Keratinocyte (primary cell): ENCODE results near the gene SHISA9. TPM values are rescaled to one million over a fixed set of nuclear protein-coding genes. Genes with fewer than 3 reads are reported as not detected.

Experiments used
- DNase-seq: peaks from one replicate; pipeline ENCODE4 v3.0.0-alpha.2; 2011; ENCODE audit warnings: low read depth, missing footprints, low spot score
- FAIRE-seq: peaks from 2 replicates; lab custom pipeline; 2011; peaks lifted over from hg19 to GRCh38; lab: Jason Lieb, UNC
- H2AFZ ChIP-seq: 2 replicates; pipeline ENCODE4 v1.6.0; 2012; ENCODE audit warnings: low read length, control low read depth, inconsistent platforms; ENCODE audit not compliant: control insufficient read depth
- H3K27ac ChIP-seq: 2 replicates; pipeline ENCODE4 v1.5.1; 2011; ENCODE audit warnings: low read length; ENCODE audit not compliant: control insufficient read depth, insufficient read depth
- H3K27me3 ChIP-seq: 3 replicates; pipeline ENCODE4 v1.6.0; 2011; ENCODE audit warnings: low read length; ENCODE audit not compliant: control insufficient read depth, insufficient read depth; ENCODE audit errors: extremely low read depth
- H3K36me3 ChIP-seq, 2 experiments: 2 replicates in 1 of 2; 3 replicates in 1 of 2; pipeline ENCODE4 v1.5.1; 2011; ENCODE audit warnings: low read length in 2 of 2, mild to moderate bottlenecking in 1 of 2; ENCODE audit not compliant: control insufficient read depth in 2 of 2, insufficient read depth in 2 of 2; ENCODE audit errors: extremely low read depth in 1 of 2
- H3K4me1 ChIP-seq: 3 replicates; pipeline ENCODE4 v1.5.1; 2011; ENCODE audit warnings: low read length; ENCODE audit not compliant: control insufficient read depth, insufficient read depth; ENCODE audit errors: extremely low read depth
- H3K4me2 ChIP-seq: 3 replicates; pipeline ENCODE4 v1.6.0; 2011; ENCODE audit warnings: low read depth, low read length; ENCODE audit not compliant: control insufficient read depth, insufficient read depth; ENCODE audit errors: extremely low read depth
- H3K4me3 ChIP-seq, 3 experiments: fragments of 200-600 bp in 1 of 3; sonication (generic) in 1 of 3; 2 replicates in 2 of 3; 3 replicates in 1 of 3; pipeline ENCODE4 v1.5.1; 2011 to 2016; ENCODE audit warnings: low read length in 3 of 3, mild to moderate bottlenecking in 3 of 3, control low read depth in 2 of 3, inconsistent platforms in 1 of 3, low read depth in 1 of 3, mixed read lengths in 1 of 3, mixed run types in 1 of 3, moderate library complexity in 1 of 3; ENCODE audit not compliant: control insufficient read depth in 2 of 3, insufficient read depth in 2 of 3; ENCODE audit errors: extremely low read depth in 1 of 3
- H3K79me2 ChIP-seq: 2 replicates; pipeline ENCODE4 v1.6.0; 2012; ENCODE audit warnings: low read length; ENCODE audit not compliant: control insufficient read depth, insufficient read depth
- H3K9ac ChIP-seq: 3 replicates; pipeline ENCODE4 v1.6.0; 2011; ENCODE audit warnings: low read length; ENCODE audit not compliant: control insufficient read depth, insufficient read depth; ENCODE audit errors: extremely low read depth
- H3K9me1 ChIP-seq: 3 replicates; pipeline ENCODE4 v1.6.0; 2011; ENCODE audit warnings: low read length; ENCODE audit not compliant: control insufficient read depth, insufficient read depth; ENCODE audit errors: extremely low read depth
- H3K9me3 ChIP-seq: 2 replicates; pipeline ENCODE4 v1.5.1; 2012; ENCODE audit warnings: low read depth, low read length; ENCODE audit not compliant: control insufficient read depth
- H4K20me1 ChIP-seq: 3 replicates; pipeline ENCODE4 v1.6.0; 2011; ENCODE audit warnings: low read length; ENCODE audit not compliant: control insufficient read depth, insufficient read depth; ENCODE audit errors: extremely low read depth
- CTCF ChIP-seq, 3 experiments: IDR thresholded peaks in 1 of 3; conservative IDR thresholded peaks in 1 of 3; optimal IDR thresholded peaks in 1 of 3; 2 replicates in 2 of 3; 3 replicates in 1 of 3; pipeline versions ENCODE3 to v1.5.1; 2011; ENCODE audit warnings: low read length in 3 of 3, mild to moderate bottlenecking in 3 of 3, moderate library complexity in 2 of 3, control low read depth in 1 of 3, inconsistent platforms in 1 of 3; ENCODE audit not compliant: insufficient read depth in 2 of 3; ENCODE audit errors: extremely low read depth in 1 of 3
- EZH2 ChIP-seq: IDR thresholded peaks from one replicate; pipeline ENCODE4 v1.6.1; 2012; ENCODE audit warnings: inconsistent platforms, mild to moderate bottlenecking, low read length, moderate library complexity
- dilution Hi-C: fragments of 300-500 bp; cut with MboI; formaldehyde crosslinking; loops from one replicate; pipeline ENCODE4 v1.7.0; 2020; ENCODE audit warnings: low sequenced_read_pairs; ENCODE audit not compliant: extremely low pct_ligation_motif_present
- polyA plus RNA-seq, 5 experiments: library from polyadenylated mRNA; depleted of rRNA in 3 of 5; stranded (reverse) in 3 of 5; stranded (forward) in 1 of 5; unstranded in 1 of 5; fragments of >200 nt; gene quantifications; 1 replicate in 1 of 5; 2 replicates in 3 of 5; 3 replicates in 1 of 5; pipeline versions ENCODE4 v1.2.1 to v1.2.3, GENCODE V29; 2011 to 2012; ENCODE audit warnings: missing spikeins in 2 of 5, low read depth in 1 of 5, low replicate concordance in 1 of 5

The SHISA9 gene
- polyA plus RNA-seq, 1 donor (not counting 4 experiments of a cell fraction or from before 2014, with no cell fraction given) = 0.28 TPM

DNA sequence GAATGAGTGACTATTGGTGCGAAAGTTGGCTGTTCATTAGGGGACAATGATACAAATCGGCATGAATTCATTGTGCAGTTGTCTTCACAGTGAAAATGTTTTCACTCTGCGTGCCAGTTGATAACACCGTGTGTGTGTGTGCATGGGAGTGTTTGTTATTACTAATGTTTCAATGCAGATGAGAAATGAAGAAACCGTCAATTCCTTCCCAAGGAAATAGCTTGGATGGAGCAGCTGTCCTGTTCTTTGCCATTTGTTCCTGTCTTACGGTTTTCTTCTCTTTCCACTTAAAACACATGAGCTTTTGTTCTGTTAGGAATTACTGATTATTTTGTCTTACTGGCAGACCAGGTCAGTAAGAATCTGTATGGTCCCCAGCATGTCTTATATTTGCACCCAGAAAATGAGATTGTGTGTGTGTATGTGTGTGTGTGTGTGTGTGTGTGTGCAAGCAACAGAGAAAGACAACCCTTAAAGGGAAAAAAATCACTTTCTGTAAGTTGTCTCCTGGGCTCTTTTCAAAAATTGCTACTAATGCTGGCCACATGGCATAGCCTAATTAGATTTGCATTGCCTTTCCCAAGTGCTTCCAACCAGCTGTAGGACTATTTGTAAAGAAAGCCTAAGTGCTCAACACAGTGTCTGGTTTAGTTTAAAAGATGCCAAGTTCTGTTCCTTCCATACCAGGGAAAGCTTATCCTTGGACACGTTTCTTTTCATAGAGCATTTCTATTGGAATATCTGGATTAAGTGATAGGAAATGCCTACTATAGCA lies 23.8 kb downstream of the SHISA9 start:
- FAIRE-seq = no peak

DNA sequence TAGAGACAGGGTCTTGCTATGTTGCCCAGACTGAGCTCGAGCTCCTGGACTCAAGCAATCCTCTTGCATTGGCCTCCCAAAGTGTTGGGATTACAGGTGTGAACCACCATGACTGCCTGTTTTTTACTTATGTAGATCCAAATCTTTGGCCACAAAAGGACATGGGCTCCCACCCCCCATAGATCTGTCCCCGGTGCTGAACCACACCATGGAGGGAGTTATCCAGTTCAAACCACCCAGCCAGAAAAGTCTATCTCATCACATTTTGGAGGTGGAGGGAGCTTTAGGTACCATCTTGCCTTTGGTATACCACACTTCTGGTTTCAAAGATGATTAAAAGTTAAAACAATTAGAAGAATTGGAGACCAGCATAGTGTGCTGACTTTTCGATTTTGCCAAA lies 26.2 kb downstream of the SHISA9 start:
- FAIRE-seq (no peak), DNase-seq (no peak)
- Histone ChIP-seq H3K4me2 (no peak overlapping the region), H3K4me3 (no peak overlapping the region), H2AFZ (no peak overlapping the region), H3K79me2 (no peaks in the 10 kb centered on the region), H3K4me1 (no peaks in the 10 kb centered on the region), H3K27me3 (no peaks in the 10 kb centered on the region), H3K9me3 (no peaks in the 10 kb centered on the region), H3K9ac (no peak overlapping the region), H3K27ac (no peak overlapping the region), H3K36me3 (no peaks in the 10 kb centered on the region), H4K20me1 (no peaks in the 10 kb centered on the region), H3K9me1 (no peaks in the 10 kb centered on the region)
- TF ChIP-seq CTCF (optimal IDR thresholded peaks at IDR 0.05 in 1 of 3, IDR thresholded peaks at IDR 0.05 in 1 of 3, conservative IDR thresholded peaks at IDR 0.05 in 1 of 3; ENCODE audit: extremely low read depth in 1 of 3, insufficient read depth in 2 of 3, low read length in 3 of 3) = no peak
- dilution Hi-C loops = no loop called here

More for the DNA sequence above, 23.8 kb downstream of the SHISA9 start:
- Histone ChIP-seq H3K79me2 (no peaks in the 10 kb centered on the region), H3K9me3 (no peaks in the 10 kb centered on the region), H3K4me2 (no peak overlapping the region), H3K4me1 (no peaks in the 10 kb centered on the region), H3K4me3 (no peak overlapping the region), H3K27ac (no peak overlapping the region), H3K9ac (no peak overlapping the region), H4K20me1 (no peaks in the 10 kb centered on the region), H3K36me3 (no peaks in the 10 kb centered on the region), H2AFZ (no peak overlapping the region), H3K9me1 (no peaks in the 10 kb centered on the region), H3K27me3 (no peaks in the 10 kb centered on the region)
- no peak for DNase-seq
- dilution Hi-C loops = no loop called here
- no peak for TF ChIP-seq EZH2
- TF ChIP-seq CTCF (optimal IDR thresholded peaks at IDR 0.05 in 1 of 3, IDR thresholded peaks at IDR 0.05 in 1 of 3, conservative IDR thresholded peaks at IDR 0.05 in 1 of 3; ENCODE audit: extremely low read depth in 1 of 3, insufficient read depth in 2 of 3, low read length in 3 of 3) = no peak
